HepG2 (cell line): Measurements from ENCODE around the gene NEDD4L. TPM values are rescaled to one million over a fixed set of nuclear protein-coding genes. Genes with fewer than 3 reads are reported as not detected.

ENCODE experiments used
- ATAC-seq: fragments of 200-7000 bp; cut with Tn5 transposase; 3 replicates; pipeline ENCODE4 v1.9.1; 2020; ENCODE audit warnings: mild to moderate bottlenecking, moderate library complexity
- BruUV-seq: library from RNA; stranded (reverse); fragments of 400-500 nt; replicated peaks from 2 replicates; lab custom pipeline; 2021; lab: Mats Ljungman, UMichigan
- CTCF ChIA-PET: fragments of 300-600 bp; formaldehyde crosslinking; extraction: SDS; loops from one replicate; lab custom pipeline; 2021; ENCODE audit warnings: low total read pairs, inconsistent platforms, low intra/inter-chr PET ratio; lab: Yijun Ruan, JAX
- POLR2A ChIA-PET: fragments of 350-600 bp; sonication (Branson Sonifier 250); formaldehyde crosslinking; loops from one replicate; lab custom pipeline; 2020; ENCODE audit warnings: antibody characterized with exemption, inconsistent platforms; lab: Yijun Ruan, JAX
- DNase-seq: peaks from one replicate; pipeline ENCODE4 v3.0.0-alpha.2; 2015; ENCODE audit warnings: low spot score
- FAIRE-seq: peaks from 3 replicates; lab custom pipeline; 2011; peaks lifted over from hg19 to GRCh38; lab: Jason Lieb, UNC
- H2AFZ ChIP-seq: one replicate; pipeline ENCODE4 v1.6.1; 2011; ENCODE audit warnings: low read length, inconsistent platforms
- H3K27ac ChIP-seq: fragments of 300-600 bp; 3 replicates; pipeline ENCODE4 v1.8.0; 2011; ENCODE audit warnings: mixed run types, mild to moderate bottlenecking, mixed read lengths, low read length, inconsistent platforms; ENCODE audit not compliant: insufficient read depth; ENCODE audit errors: extremely low read length
- H3K27me3 ChIP-seq, 2 experiments: fragments of 200-600 bp in 1 of 2; 2 replicates in 1 of 2; 3 replicates in 1 of 2; pipeline versions ENCODE4 v1.6.0 to v1.8.0; 2011; ENCODE audit warnings: low read length in 2 of 2, mild to moderate bottlenecking in 2 of 2, moderate library complexity in 2 of 2, inconsistent platforms in 1 of 2; ENCODE audit not compliant: insufficient read depth in 2 of 2, control insufficient read depth in 1 of 2
- H3K36me3 ChIP-seq, 2 experiments: fragments of 200-600 bp in 1 of 2; replicated peaks in 1 of 2; 2 replicates in 1 of 2; 3 replicates in 1 of 2; pipeline versions ENCODE4 v1.5.1 to v1.8.0; 2011; ENCODE audit warnings: low read length in 2 of 2, inconsistent platforms in 1 of 2; ENCODE audit not compliant: insufficient read depth in 2 of 2, control insufficient read depth in 1 of 2
- H3K4me1 ChIP-seq: 2 replicates; pipeline ENCODE4 v1.5.1; 2012; ENCODE audit warnings: low read length, inconsistent platforms; ENCODE audit not compliant: insufficient read depth
- H3K4me2 ChIP-seq: 2 replicates; pipeline ENCODE4 v1.6.0; 2011; ENCODE audit warnings: low read depth, low read length, inconsistent platforms
- H3K4me3 ChIP-seq, 3 experiments: fragments of 200-600 bp in 1 of 3; sonication (generic), shearing (Covaris generic) in 1 of 3; replicated peaks in 1 of 3; 2 replicates each; pipeline ENCODE4 v1.5.1; 2011 to 2016; ENCODE audit warnings: low read length in 3 of 3, inconsistent platforms in 2 of 3, low read depth in 2 of 3, mild to moderate bottlenecking in 2 of 3, control low read depth in 1 of 3, mixed read lengths in 1 of 3; ENCODE audit not compliant: insufficient read depth in 1 of 3
- H3K79me2 ChIP-seq: one replicate; pipeline ENCODE4 v1.6.1; 2011; ENCODE audit warnings: low read length, inconsistent platforms; ENCODE audit not compliant: insufficient read depth
- H3K9ac ChIP-seq: 2 replicates; pipeline ENCODE4 v1.6.0; 2011; ENCODE audit warnings: mild to moderate bottlenecking, low read depth, low read length, inconsistent platforms; ENCODE audit not compliant: insufficient read depth
- H3K9me3 ChIP-seq: 2 replicates; pipeline ENCODE4 v1.5.1; 2012; ENCODE audit warnings: mild to moderate bottlenecking, low read length
- H4K20me1 ChIP-seq: 2 replicates; pipeline ENCODE4 v1.6.0; 2011; ENCODE audit warnings: inconsistent platforms, mild to moderate bottlenecking, low read length, moderate library complexity; ENCODE audit not compliant: insufficient read depth
- GZF1 ChIP-seq: sonication (generic); formaldehyde crosslinking; IDR thresholded peaks from 2 replicates; pipeline ENCODE4 v1.5.1; 2020; ENCODE audit warnings: mild to moderate bottlenecking, missing genetic modification reagents
- PAF1 ChIP-seq: IDR thresholded peaks from 2 replicates; pipeline ENCODE4 v1.6.1; 2016; ENCODE audit warnings: missing genetic modification reagents, missing compliant biosample characterization
- POLR2A ChIP-seq, 2 experiments: IDR thresholded peaks; 2 replicates each; pipeline ENCODE4 v1.6.1; 2011; ENCODE audit warnings: low read depth in 2 of 2, low read length in 2 of 2, mild to moderate bottlenecking in 1 of 2, moderate library complexity in 1 of 2; ENCODE audit not compliant: insufficient read depth in 1 of 2
- RBM22 ChIP-seq: fragments of 200-400 bp; formaldehyde crosslinking; optimal IDR thresholded peaks from 2 replicates; pipeline ENCODE3; 2017; ENCODE audit warnings: mild to moderate bottlenecking, low read length, moderate library complexity
- SPEN ChIP-seq: sonication (generic); formaldehyde crosslinking; IDR thresholded peaks from 2 replicates; pipeline ENCODE4 v1.5.1; 2020; ENCODE audit warnings: low read depth, mild to moderate bottlenecking, missing genetic modification reagents
- TCF7L2 ChIP-seq: IDR thresholded peaks from 2 replicates; pipeline ENCODE4 v1.6.1; 2011; ENCODE audit warnings: mild to moderate bottlenecking, low read depth, low read length, moderate library complexity
- TRIM24 ChIP-seq: sonication (generic); formaldehyde crosslinking; IDR thresholded peaks from 2 replicates; pipeline ENCODE4 v1.8.0; 2022; ENCODE audit warnings: mild to moderate bottlenecking, missing genetic modification reagents
- ZNF138 ChIP-seq: sonication (generic); formaldehyde crosslinking; IDR thresholded peaks from 2 replicates; pipeline ENCODE4 v1.5.0; 2020; ENCODE audit warnings: mild to moderate bottlenecking, low read depth, missing genetic modification reagents
- WGBS: methylation state at CpG from one replicate; pipeline ENCODE4 v1.1.6; 2017; ENCODE audit warnings: low lambda C conversion rate; 5-methylcytosine and 5-hydroxymethylcytosine counted together
- in situ Hi-C: cut with HindIII; loops from 2 replicates; pipeline ENCODE4 v1.10.0; 2017; ENCODE audit warnings: low pct_unique_long_range_greater_than_20kb; ENCODE audit not compliant: extremely low pct_ligation_motif_present
- intact Hi-C: fragments of 100-400 bp; cut with micrococcal nuclease; formaldehyde crosslinking; loops from one replicate; pipeline ENCODE4 v1.10.0; 2022; ENCODE audit not compliant: unreplicated experiment
- polyA plus RNA-seq, 8 experiments: library from polyadenylated mRNA; depleted of rRNA in 3 of 8; stranded (reverse) in 7 of 8; unstranded in 1 of 8; fragments of >200 nt; fragmentation: Illumina TruSeq in 4 of 8; extraction: Trizol in 4 of 8; gene quantifications; 2 replicates each; pipeline versions ENCODE4 v1.2.1 to v1.2.3, GENCODE V29; 2011 to 2016; ENCODE audit warnings: low read depth in 4 of 8, missing spikeins in 1 of 8, mixed read lengths in 1 of 8; ENCODE audit not compliant: insufficient read depth in 1 of 8
- total RNA-seq, 5 experiments: library from RNA; depleted of rRNA; stranded (reverse); fragments of >200 nt; fragmentation: Illumina TruSeq; extraction: Trizol; gene quantifications; 2 replicates each; pipeline ENCODE4 v1.2.3, GENCODE V29; 2016; ENCODE audit warnings: low read depth in 1 of 5
- TF ChIP-seq, protein P1 (sequence below): fragments of 450-650 bp; IDR thresholded peaks from 2 replicates; pipeline ENCODE4 v1.6.1; 2016
- TF ChIP-seq, protein P2 (sequence below): sonication (generic); formaldehyde crosslinking; IDR thresholded peaks from 2 replicates; pipeline ENCODE4 v1.4.0; 2020; ENCODE audit warnings: missing genetic modification reagents
- TF ChIP-seq, protein P3 (sequence below): fragments of 450-650 bp; IDR thresholded peaks from 2 replicates; pipeline ENCODE4 v1.6.1; 2017; ENCODE audit warnings: mild to moderate bottlenecking
- TF ChIP-seq, protein P4 (sequence below): IDR thresholded peaks from 2 replicates; pipeline ENCODE4 v1.6.1; 2012; ENCODE audit warnings: low read depth, low read length, improper control_type of control experiment
- TF ChIP-seq, protein P5 (sequence below): sonication (generic); formaldehyde crosslinking; IDR thresholded peaks from 2 replicates; pipeline ENCODE4 v1.5.0; 2020; ENCODE audit warnings: mild to moderate bottlenecking, low read depth, missing genetic modification reagents, borderline replicate concordance

Gene NEDD4L
- total and polyA plus RNA-seq, 2 of the 13 experiments (the other 11 are each of a cell fraction or from before 2014, with no cell fraction given): 168 to 390 TPM

DNA sequence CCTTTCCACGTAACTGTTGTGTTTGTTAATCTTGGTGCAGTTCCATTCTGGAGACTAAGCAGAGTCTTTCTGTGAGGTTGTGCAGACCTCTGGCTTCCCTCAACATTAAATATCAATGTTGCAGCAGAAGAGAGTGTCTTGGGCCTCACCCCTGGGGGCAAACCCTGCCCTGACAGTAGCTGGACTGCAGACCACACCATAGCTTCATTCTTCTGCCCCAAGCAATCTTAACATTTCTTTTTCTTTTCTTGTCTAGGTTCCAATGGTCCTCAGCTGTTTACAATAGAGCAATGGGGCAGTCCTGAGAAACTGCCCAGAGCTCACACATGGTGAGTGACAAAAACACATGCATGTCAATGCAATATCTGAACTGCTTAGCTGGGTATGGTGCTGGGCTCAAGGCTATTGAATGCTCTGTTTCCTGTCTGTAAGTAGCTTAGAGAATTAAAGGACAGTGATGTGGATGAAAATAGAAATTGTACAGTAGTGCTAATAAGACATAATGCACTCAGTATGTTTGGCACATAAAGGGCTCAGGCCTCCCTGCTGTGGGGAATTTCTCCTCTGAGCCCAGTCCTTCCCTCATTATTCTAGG, 347.3 kb downstream of the NEDD4L start:
- Histone ChIP-seq H3K9me3 (no peaks in the 10 kb centered on the region), H3K4me1 (peaks cover 74% of the 10 kb centered on the region), H3K4me3 (no peak overlapping the region), H3K4me2 (no peak overlapping the region; the same call in 1 of the 2 replicates), H4K20me1 (peaks cover 19% of the 10 kb centered on the region; the same call in 1 of the 2 replicates), H3K79me2 (peaks cover 72% of the 10 kb centered on the region), H3K9ac (no peak overlapping the region), H3K27me3 (no peaks in the 10 kb centered on the region), H3K36me3 (peaks cover 38 to 90% of the 10 kb centered on the region in 2 experiments), H2AFZ (no peak overlapping the region), H3K27ac (peak overlapping the region; percentile 53)
- intact Hi-C loops (loop anchor here (5.0 kb wide), 1 partner anchor 434 kb away; no protein-coding TSS in a partner anchor), in situ Hi-C loops (loop anchor here (10.0 to 25.0 kb wide), 2 partner anchors 437 to 671 kb away; no protein-coding TSS in a partner anchor)
- TF ChIP-seq TRIM24 (CRISPR knock-in tag) (no peak), GZF1 (CRISPR knock-in tag) (no peak), SPEN (CRISPR knock-in tag) (0 out of 2 replicates have a peak, but pooled peaks have one; percentile 14), RBM22 (peak; percentile 75), TCF7L2 (no peak), POLR2A (IDR thresholded peaks at IDR 0.05; ENCODE audit: insufficient read depth in 1 of 2, low read depth in 2 of 2, low read length in 2 of 2) (peak in 1 of 2 experiments; percentile 35; a peak in 1 of 4 replicates), ZNF138 (CRISPR knock-in tag) (no peak), PAF1 (CRISPR knock-in tag) (peak; percentile 44; the same call in 1 of the 2 replicates)
- TF ChIP-seq, protein P1, sequence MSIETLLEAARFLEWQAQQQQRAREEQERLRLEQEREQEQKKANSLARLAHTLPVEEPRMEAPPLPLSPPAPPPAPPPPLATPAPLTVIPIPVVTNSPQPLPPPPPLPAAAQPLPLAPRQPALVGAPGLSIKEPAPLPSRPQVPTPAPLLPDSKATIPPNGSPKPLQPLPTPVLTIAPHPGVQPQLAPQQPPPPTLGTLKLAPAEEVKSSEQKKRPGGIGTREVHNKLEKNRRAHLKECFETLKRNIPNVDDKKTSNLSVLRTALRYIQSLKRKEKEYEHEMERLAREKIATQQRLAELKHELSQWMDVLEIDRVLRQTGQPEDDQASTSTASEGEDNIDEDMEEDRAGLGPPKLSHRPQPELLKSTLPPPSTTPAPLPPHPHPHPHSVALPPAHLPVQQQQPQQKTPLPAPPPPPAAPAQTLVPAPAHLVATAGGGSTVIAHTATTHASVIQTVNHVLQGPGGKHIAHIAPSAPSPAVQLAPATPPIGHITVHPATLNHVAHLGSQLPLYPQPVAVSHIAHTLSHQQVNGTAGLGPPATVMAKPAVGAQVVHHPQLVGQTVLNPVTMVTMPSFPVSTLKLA: peak; percentile 73
- TF ChIP-seq, protein P2, sequence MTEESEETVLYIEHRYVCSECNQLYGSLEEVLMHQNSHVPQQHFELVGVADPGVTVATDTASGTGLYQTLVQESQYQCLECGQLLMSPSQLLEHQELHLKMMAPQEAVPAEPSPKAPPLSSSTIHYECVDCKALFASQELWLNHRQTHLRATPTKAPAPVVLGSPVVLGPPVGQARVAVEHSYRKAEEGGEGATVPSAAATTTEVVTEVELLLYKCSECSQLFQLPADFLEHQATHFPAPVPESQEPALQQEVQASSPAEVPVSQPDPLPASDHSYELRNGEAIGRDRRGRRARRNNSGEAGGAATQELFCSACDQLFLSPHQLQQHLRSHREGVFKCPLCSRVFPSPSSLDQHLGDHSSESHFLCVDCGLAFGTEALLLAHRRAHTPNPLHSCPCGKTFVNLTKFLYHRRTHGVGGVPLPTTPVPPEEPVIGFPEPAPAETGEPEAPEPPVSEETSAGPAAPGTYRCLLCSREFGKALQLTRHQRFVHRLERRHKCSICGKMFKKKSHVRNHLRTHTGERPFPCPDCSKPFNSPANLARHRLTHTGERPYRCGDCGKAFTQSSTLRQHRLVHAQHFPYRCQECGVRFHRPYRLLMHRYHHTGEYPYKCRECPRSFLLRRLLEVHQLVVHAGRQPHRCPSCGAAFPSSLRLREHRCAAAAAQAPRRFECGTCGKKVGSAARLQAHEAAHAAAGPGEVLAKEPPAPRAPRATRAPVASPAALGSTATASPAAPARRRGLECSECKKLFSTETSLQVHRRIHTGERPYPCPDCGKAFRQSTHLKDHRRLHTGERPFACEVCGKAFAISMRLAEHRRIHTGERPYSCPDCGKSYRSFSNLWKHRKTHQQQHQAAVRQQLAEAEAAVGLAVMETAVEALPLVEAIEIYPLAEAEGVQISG (CRISPR knock-in tag): no peak
- TF ChIP-seq, protein P3, sequence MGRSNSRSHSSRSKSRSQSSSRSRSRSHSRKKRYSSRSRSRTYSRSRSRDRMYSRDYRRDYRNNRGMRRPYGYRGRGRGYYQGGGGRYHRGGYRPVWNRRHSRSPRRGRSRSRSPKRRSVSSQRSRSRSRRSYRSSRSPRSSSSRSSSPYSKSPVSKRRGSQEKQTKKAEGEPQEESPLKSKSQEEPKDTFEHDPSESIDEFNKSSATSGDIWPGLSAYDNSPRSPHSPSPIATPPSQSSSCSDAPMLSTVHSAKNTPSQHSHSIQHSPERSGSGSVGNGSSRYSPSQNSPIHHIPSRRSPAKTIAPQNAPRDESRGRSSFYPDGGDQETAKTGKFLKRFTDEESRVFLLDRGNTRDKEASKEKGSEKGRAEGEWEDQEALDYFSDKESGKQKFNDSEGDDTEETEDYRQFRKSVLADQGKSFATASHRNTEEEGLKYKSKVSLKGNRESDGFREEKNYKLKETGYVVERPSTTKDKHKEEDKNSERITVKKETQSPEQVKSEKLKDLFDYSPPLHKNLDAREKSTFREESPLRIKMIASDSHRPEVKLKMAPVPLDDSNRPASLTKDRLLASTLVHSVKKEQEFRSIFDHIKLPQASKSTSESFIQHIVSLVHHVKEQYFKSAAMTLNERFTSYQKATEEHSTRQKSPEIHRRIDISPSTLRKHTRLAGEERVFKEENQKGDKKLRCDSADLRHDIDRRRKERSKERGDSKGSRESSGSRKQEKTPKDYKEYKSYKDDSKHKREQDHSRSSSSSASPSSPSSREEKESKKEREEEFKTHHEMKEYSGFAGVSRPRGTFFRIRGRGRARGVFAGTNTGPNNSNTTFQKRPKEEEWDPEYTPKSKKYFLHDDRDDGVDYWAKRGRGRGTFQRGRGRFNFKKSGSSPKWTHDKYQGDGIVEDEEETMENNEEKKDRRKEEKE: no peak
- TF ChIP-seq, protein P4, sequence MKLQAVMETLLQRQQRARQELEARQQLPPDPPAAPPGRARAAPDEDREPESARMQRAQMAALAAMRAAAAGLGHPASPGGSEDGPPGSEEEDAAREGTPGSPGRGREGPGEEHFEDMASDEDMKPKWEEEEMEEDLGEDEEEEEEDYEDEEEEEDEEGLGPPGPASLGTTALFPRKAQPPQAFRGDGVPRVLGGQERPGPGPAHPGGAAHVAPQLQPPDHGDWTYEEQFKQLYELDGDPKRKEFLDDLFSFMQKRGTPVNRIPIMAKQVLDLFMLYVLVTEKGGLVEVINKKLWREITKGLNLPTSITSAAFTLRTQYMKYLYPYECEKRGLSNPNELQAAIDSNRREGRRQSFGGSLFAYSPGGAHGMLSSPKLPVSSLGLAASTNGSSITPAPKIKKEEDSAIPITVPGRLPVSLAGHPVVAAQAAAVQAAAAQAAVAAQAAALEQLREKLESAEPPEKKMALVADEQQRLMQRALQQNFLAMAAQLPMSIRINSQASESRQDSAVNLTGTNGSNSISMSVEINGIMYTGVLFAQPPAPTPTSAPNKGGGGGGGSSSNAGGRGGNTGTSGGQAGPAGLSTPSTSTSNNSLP: no peak
- TF ChIP-seq, protein P5, sequence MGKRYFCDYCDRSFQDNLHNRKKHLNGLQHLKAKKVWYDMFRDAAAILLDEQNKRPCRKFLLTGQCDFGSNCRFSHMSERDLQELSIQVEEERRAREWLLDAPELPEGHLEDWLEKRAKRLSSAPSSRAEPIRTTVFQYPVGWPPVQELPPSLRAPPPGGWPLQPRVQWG (CRISPR knock-in tag): no peak
- POLR2A ChIA-PET: interaction anchor here (0.7 to 2.6 kb wide), 6 partner anchors 16 to 347 kb away, joined by 3 to 16 read pairs (median 3); no protein-coding TSS in a partner anchor
- FAIRE-seq: no peak
- CTCF ChIA-PET: no interaction called here
- no TSS peak for BruUV-seq
- DNase-seq: no peak
- ATAC-seq: no peak
- WGBS: 89% methylated on average over 1 of the region's 1 CpG
